ENCODE results near the gene MUC13.

Gene MUC13

DNA sequence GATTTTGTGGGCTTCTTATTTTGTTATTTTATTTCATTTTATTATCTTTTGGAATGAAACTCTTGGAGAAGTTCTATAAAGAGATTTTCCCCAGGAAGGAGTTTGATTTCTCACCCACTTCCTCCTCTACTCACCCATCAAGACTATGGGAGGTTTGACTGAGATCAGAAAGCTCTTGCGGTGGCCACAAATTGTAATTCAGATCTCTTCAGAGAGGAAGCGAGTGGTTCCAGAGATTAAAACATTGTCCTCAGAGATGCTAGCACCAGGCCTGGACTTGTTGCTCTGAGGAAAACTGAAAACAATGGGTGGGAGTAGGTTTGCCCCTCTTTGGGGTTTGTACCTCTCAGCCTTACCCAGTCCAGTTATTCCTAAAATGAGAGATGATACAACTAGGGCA is 8.1 kb upstream of the MUC13 start:
- DNase-seq: no peak

GRCh38 chr3:124941771-124942170 is 7.2 kb upstream of the MUC13 start:
- no peak for DNase-seq

GRCh38 chr3:124939661-124940060 is 5.1 kb upstream of the MUC13 start:
- DNase-seq: no peak

DNA sequence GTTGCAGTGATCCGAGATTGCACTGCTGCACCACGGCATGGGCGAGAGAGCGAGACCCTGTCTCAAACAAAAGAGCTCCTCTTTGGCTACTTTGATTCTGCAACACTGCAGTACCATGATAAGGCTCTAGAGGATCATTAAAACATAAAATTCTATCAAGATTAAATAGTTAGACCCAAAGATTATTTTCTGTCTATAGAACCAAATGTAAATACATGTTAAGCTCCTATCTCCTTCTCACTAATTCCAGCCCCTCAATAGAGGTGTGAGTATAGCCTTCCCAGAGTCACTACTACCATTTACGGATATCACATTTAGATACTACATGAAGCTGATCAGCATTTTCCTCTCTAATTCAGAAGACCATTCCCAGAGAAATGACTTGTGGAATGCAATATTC is 4.3 kb upstream of the MUC13 start:
- DNase-seq: no peak

DNA sequence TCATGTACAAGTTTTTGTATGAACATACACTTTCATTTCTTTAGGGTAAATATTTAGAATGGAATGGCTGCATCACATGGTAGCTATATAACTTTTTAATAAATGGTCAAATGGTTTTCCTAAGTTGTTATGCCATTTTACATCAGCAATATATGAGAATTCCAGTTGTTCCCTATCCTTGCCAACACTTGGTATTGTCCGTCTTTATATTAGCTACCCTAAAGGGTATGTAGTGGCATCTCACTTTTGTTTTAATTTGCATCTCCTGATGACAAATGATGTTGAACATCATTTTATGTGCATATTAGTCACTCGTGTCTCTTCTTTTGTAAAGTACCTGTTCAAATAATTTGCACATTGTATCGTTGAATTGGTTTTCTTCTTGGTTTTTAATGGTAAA is 2.5 kb upstream of the MUC13 start:
- DNase-seq: no peak

DNA sequence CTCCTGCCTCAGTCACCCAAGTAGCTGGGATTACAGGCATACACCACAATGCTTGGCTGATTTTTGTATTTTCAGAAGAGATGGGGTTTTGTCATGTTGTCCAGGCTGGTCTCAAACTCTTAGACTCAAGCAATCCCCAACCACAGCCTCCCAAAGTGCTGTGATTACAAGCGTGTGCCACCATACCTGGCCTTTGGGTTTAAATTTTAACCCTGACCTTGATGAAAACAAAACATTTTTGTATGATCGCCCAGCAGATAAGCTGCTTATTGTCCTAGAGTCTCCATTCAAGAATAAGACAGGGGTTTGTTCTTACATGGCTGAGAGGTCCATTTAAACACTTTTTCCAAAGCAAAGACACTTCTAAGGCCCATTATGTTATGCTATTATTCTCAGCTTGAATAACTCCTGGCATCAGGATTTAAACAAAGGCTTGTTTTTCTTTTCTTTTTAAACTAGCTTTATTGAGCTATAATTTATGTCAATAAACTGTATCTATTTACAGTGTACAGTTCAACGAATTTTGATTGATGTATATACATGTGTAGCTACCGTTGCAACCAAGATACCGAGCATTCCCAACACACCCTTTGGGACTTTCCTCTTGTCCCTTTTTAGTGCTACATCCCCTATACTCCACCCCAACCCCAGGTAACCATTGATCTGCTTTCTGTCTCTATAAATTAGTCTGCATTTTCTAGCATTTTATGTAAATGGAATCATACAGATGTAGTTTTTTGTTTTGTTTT is 1.4 kb upstream of the MUC13 start:
- no peak for DNase-seq

DNA sequence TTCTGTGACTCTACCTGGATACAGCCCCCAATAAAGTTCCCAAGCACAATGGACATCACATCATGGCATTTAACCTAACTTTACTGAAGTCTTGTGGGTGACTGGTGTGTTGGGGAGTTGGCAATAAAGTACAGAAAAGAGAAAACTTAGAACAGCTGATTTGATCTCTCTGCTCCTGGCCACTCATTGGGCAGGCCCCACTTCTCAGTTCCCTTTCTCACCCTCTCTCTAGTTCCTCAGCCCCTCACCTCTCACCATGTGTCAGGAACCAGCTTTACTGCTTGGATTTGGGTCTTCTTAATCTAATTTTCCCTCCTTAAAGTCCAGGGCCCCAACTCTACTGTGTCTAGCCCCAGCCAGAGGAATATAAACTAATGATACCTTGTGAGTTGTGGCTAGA is 713 bp upstream of the MUC13 start:
- no peak for DNase-seq

GRCh38 chr3:124928333-124929202 is 6.0 kb downstream of the MUC13 start:
- DNase-seq: peak; percentile 53

GRCh38 chr3:124927574-124928045 is 6.9 kb downstream of the MUC13 start:
- no peak for DNase-seq

GRCh38 chr3:124926426-124927101 is 8.0 kb downstream of the MUC13 start:
- no peak for DNase-seq

GRCh38 chr3:124924741-124925140 is 9.8 kb downstream of the MUC13 start:
- no peak for DNase-seq

GRCh38 chr3:124923833-124924232 is 10.7 kb downstream of the MUC13 start:
- DNase-seq: no peak

GRCh38 chr3:124920718-124921117 is 13.8 kb downstream of the MUC13 start:
- no peak for DNase-seq

- no peak for DNase-seq
These were observed 14.8 kb downstream of the MUC13 start for GRCh38 chr3:124919756-124920155.

DNA sequence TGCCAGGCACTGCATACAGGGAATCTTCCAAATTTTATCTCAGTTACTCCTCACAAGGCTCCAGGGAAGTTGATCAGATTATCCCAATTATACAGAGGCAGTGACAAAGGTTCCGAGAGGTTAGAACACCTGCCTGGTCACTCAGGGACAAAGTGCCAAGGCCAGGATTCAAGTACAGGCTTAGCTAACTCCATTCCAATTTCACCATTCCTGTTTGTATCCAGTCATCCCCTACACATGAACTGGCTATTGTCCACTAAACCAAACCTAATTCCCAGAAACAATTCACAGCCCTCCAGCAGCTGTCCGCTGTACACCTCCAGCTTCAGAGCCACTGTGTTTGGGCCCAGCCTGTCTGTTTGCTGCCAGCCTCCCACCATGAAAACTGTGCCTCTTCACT is 16.0 kb downstream of the MUC13 start:
- DNase-seq: no peak

GRCh38 chr3:124916837-124917409 is 17.6 kb downstream of the MUC13 start:
- no peak for DNase-seq

DNA sequence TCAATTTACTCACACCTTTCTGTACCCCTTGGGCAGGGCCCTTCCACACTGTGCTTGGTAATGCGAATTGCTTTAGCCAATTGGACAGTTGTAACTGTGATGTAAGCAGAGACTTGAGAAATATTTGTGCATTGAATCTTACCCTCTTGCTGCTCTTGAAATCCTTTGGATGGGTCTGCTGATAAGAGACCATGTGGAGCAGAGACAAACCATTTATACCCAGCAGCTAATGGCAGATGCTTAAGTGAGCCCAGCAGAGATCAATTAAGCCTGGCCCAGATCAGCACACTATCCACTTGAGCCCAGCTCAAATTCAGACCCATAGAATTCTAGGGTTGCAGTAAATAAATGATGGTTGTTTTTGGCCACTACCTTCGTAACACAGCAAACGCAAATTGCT is 19.3 kb downstream of the MUC13 start:
- no peak for DNase-seq

DNA sequence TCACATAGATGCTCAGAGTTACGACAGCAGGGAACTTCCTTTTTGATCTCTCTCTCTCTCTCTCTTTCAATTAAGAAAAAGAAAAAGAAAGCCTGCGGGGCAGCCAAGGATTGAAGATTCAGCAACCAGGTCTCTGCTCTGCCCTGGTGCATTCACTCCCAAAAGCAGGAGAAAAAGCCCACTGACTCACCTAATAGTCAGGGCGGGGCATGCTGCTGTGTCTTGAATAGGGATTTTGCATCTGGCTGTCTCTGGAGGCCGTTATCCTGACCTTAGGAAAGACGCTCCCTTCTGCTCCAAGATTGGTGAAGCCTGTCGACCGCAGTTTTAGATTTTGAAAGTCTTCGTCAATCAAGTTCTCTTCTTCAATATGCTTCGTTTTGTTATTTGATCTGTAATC is 26.6 kb downstream of the MUC13 start:
- no peak for DNase-seq

DNA sequence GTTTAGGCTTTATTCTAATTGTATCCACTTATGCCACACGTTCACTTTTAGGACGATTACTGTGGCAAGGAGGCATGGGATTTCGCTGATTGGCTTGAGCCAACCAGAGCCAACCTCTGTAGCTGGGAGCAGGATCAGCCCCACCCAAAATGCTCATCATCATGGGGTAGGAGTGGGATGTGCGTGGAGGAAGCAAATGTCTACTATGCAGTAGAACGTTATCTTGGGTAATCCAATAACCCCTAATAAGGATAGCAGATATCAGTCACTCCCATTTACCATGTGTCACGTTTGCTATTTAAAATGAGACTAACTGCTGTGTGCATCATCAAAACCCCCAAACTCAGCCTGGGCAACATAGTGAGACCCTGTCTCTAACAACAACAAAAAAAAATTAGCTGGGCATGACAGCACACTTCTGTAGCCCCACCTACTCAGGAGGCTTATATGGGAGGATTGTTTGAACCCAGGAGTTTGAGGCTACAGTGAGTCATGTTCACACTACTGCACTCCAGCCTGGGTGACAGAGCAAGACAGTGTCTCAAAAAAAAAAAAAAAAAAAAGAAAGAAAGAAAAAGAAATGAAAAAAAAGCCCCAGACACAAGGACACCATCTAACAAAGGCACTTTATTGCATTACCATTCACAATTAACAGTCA is 29.6 kb downstream of the MUC13 start:
- no peak for DNase-seq

- no peak for DNase-seq
These were observed 30.4 kb downstream of the MUC13 start for GRCh38 chr3:124903896-124904834.

DNA sequence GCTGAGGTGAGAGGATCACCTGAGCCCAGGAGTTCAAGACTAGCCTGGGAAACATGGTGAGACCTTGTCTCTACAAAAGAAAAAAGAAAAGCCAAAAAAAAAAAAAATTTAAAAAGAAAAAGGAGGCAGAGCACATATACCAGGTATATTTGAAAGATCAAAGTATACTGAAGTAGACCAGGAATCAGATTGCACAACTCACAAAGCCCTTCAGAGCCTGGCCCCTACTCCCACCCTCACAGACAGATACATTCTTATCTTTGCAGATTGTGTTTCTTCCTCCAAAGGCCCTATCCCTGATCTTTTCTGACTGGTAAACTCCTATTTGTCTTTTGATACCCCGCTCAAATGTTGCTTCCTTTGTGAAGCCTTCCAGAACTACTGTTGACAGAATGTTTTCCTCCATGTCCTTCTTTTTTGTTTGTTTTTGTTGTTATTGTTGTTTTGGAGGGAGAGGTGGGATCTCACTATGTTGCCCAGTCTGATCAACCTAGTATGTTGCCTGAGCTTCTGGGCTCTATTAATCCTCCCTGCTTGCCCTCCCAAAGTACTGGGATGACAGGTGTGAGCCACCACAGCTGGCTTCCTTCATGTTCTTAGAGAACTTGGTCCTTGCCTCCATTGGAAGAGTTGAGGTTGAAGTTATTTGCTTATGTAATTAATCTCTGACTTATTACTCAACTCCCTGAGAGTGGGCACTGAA is 37.6 kb downstream of the MUC13 start:
- no peak for DNase-seq
